OCI-M2 (cell line): ENCODE results near the gene DENND4C.
"Not testable (repeated sequence)": the region's sequence is repeated elsewhere in the genome, so short reads cannot be mapped to it uniquely, and the experiment has no call there.

ENCODE experiments used
- DNase-seq: peaks from one replicate; lab custom pipeline; 2025; ENCODE audit not compliant: unreplicated experiment; lab: John Stamatoyannopoulos, UW

DENND4C gene

DNA sequence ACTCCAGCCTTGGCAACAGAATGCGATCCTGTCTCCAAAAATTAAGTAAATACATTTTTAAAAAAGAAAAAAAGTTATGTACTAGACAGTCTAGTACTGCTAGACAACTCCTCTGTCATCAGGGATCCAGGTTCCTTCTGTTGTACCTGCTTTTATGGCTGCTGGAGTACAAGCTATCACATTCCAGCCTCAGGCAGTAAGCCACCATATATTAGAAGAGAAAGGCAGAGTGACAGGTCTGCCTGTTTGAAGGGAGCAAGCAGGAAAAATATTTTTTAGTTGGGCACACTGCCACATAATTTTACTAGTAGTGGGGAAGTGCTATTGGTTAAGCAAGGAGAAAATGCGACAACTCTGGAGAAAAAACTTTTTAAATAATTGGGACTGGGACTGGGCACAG is 138.6 kb downstream of the DENND4C start:
- no peak for DNase-seq

DNA sequence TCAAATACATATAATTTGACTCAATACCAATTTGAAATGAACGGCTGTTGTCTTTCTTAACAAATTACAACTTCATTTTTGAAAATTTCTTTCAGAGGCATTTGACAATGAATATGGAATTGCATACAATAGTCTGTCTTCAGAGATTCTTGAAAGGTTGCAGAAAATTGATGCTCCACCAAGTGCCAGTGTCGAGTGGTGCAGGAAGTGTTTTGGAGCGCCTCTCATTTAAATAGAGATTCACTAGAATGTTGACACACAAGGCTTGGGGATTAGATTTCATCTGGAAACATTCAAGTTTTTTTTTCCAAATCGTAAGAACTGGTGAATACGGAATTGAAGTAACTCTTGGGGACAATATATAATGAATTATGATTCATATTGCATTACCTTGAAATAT is 141.4 kb downstream of the DENND4C start:
- DNase-seq: no peak

DNA sequence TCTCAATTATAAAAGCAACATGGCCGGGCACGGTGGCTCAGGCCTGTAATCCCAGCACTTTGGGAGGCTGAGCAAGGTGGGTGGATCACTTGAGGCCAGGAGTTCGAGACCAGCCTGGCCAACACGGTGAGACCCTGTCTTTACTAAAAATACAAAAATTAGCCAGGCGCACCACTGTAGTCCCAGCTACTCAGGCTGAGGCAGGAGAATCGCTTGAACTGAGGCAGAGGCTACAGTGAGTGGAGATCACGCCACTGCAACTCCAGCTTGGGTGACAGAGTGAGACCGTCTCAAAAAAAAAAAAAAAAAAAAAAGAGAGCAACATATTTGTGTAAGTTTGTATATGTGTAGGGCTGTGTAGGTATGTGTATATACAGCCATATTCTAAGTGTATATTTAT is 142.1 kb downstream of the DENND4C start:
- DNase-seq: no peak

DNA sequence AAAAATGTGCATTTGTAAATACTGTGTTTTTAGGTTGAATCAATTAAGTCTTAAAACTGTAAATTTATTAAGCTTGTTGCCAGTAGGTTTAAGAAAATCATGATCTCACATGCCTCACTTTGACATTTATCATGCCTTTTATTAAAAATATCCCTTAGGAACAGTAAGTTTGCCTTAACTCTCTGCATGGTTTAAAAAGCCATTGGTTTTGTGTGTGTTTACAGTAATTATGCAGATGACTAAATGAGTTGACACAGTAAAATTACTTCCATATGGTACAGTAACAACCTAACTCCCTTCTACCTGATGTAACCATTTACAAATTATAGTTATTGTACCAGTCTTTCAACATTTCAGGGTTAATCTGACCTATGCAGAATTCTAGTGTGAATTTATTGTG is 143.0 kb downstream of the DENND4C start:
- DNase-seq: no peak

DNA sequence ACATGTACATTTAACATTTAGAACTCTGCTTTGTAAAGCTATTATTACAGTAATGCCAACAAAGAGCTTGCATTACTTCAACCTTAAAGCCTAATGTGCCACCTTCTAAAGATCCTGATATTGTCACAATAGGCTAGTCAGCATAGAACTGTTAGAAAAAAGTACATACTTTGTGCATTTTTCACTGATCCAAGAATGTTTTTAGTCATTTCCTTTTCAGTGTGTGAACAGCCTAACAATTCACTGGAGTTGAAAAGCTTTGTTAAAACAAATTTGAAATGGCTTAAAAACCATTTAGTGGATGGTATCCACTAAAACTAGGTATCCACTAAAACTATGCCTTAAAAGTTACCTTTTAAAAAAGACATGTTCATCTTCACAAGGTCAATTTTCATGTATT is 145.0 kb downstream of the DENND4C start:
- no peak for DNase-seq

DNA sequence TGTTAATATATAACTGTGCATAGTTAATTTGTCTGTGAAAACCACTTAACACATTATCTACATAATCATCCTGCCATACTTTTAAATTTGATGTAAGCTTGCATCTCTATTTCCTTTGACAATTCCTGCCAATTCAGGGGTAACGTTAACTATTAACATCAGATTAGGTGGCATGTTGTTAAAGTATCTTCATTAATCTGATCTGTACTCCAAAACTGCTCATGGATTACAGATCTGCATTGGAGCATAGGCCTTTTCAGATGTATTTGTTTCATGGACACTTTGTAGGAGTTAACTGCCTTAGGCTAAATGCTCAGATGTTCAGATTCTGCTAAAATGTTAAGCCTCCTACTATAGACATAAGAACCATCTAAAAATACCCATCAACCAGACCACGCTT is 146.4 kb downstream of the DENND4C start:
- DNase-seq: no peak

DNA sequence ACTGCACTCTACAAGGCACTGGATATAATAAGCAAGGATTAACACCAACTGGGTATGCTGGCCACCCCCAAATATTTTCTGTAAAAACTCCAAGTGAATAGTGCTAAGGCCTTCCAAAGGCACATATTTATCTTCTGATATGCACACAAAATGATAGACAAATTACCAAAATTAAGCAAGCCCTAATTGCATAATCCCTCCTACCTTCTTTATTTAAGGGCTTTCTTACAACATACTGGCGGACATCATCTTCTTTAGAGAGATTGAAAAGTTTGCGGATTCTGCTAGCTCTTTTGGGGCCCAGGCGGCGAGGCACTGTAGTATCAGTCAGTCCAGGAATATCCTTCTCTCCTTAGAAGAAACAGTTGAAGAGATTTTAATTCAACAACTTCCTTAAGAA is 147.7 kb downstream of the DENND4C start:
- no peak for DNase-seq

DNA sequence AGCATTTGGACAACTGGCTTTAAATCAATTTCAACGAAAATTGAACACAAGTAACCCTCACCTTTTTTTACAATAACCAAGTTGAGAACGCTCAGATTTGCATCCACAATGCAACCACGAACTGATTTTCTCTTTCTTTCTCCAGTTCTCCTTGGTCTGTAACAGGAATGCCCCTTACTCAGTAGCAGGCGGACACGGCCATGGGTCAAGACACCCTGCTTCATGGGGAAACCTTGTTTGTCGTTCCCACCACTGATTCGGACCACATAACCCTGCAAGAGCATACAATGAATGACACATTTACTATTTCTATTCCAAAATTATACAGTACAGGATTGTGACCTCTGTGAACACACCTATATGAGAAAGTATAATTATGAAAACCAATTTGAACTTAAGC is 148.2 kb downstream of the DENND4C start:
- DNase-seq: no peak

DNA sequence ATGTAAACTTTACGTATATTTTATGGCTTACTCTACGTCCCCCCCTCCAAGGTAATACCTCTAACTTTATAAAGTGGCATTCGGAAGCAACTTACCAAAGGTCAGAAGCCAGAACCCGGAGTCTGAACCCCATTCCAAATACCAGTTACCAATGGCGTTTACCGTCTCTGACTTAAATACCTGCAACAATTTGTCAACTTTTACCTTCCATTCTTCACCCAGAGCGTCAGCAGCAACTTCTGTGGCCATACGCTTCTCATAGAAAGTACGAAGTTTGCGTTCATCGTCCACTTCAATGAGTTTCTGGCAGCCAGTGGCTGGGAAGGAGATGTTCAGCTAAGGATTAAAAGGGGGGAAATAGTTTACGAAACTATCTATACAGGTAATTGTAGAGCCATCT is 148.8 kb downstream of the DENND4C start:
- no peak for DNase-seq

DNA sequence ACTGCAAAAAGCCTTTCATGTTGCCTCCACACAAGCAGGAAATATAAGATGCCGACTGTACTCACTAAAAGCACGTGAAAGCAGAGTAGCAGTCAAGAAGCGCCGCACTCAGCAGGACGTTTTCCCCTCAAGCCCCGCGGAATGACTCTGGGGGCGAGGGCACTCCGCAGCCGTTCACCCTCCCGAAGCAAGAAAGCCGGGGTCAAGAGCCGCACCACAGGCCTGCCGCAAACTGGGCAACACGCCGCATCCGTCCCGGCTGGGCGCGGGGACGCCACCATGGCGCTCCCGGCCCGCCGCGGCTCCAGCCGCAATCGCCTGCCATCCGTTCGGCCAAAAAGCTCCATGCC is 149.2 kb downstream of the DENND4C start:
- DNase-seq: no peak

DNA sequence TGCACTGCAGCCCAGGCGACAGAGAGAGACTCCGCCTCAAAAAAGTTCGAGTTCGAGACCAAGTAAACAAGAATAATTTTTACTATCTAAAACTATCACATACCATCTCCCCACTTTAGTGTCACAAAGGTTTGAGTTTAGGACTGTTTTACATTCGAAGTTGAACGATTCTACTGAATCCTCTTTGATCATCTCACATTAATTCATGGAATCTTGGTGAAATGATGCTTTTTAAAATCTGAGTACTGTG is 150.3 kb downstream of the DENND4C start:
- no peak for DNase-seq

DNA sequence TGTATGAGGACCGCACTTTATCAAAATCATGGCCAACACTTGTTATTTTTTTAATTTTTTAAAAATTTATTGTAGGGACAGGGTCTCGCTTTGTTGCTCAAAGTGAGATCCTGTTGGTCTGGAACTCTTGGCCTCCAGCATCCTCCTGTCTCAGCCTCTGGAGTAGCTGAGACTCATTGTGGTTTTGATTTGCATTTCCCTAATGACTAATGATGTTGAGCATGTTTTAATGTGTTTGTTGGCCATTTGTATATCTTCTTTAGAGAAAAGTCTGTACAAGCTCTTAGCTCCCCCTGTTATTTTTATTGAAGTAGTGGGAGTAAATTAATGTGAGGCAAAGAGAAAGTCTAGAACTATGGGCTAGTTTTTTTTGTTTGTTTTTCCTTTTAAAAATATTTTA is 151.2 kb downstream of the DENND4C start:
- no peak for DNase-seq

DNA sequence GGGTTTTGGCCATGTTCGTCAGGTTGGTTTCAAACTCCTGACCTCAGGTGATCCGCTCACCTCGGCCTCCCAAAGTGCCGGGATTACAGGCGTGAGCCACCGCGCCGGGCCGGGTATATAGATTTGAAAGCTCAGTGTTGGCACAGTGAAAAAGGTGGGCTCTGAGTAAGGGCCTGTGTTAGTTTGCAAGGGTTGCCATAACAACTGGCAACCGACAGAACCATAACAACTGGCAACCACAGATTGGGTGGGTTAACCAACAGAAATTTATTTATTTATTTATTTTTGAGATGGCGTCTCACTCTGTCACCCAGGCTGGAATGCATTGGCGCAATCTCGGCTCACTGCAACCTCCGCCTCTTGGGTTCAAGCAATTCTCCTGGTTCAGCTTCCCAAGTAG is 154.7 kb downstream of the DENND4C start:
- not testable (repeated sequence) for DNase-seq

DNA sequence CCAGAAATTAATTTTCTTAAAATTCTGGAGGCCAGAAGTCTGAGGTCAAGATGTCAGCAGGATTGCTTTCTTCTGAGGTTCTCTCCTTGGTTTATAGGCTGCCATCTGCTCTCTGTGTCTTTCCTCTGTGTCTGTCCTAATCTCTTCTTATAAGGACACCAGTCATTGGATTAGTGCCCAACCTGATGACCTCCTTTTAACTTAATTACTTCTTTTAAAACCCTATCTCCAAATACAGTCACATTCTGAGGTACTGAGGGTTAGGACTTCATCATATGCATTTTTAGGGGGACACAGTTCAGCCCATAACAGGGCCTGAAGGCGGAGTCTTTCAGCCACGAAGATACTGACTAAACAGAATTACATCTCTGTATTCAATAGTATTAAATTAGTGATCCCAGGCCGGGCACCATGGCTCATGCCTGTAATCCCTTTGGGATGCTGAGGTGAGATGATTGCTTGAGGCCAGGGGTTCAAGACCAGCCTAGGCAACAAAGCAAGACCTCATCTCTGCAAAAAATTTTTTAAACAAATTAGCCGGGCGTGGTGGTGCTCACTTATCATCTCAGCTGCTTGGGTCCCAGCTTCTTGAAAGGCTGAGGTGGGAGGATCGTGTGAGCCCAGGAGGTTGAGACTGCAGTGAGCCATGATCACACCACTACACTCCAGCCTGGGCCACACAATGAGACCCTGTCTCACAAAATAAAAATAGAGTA is 155.5 kb downstream of the DENND4C start:
- DNase-seq: no peak

DNA sequence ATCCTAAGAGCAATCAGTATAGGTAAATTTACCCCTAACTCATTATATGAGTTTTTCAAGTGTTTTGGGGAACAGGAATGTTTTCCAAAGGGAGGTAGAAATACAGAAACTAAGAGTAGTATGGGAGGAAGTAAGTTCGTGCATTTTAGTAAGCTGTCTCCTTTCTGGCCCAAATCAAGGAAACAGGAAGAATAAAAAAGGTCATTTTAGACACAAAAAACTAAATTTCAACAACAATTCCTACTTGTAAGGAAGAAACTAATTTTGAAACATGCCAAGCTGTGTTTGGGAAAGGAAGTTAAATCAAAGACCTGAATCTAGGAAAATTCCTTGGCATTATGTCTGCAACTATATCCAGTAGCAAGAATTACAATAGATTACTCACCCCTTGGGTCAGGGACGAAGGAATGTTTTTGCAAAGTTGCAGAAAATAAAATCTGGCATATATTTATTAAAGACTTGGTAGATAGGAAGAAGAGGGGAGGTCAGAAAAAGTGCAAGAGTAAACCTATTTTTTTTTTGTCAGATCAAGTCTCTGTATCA is 156.1 kb downstream of the DENND4C start:
- no peak for DNase-seq

DNA sequence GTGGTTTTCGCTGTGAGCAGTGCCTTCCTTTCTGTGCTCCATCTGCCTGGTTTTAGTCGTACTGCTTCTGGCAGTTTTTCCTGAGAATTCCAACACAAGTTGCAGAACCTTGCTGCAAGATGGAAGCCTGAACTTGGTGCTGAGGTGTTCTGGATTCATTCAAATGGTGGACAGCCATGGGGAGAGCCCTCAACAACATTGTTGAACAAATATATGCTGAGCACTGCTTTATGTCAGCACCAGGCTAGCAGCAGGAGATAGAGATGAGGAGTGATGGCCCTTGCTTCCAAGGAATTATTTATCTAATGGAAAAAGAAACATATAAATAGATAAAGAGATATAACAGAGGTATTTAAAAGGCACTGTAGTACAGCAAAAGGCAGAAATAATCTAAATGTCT is 156.8 kb downstream of the DENND4C start:
- DNase-seq: no peak

DNA sequence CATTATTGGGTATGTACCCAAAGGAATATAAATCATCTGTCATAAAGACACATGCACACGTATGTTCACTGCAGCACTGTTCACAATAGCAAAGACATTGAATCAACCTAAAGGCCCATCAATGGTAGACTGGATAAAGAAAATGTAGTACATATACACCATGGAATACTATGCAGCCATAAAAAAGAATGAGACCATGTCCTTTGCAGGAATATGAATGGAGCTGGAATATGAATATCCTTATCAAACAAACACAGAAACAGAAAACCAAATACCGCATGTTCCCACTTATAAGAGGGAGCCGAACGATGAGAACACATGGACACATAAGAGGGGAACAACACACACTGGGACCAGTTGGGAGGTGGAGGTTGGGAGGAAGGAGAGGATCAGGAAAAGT is 159.0 kb downstream of the DENND4C start:
- DNase-seq: not testable (repeated sequence)

DNA sequence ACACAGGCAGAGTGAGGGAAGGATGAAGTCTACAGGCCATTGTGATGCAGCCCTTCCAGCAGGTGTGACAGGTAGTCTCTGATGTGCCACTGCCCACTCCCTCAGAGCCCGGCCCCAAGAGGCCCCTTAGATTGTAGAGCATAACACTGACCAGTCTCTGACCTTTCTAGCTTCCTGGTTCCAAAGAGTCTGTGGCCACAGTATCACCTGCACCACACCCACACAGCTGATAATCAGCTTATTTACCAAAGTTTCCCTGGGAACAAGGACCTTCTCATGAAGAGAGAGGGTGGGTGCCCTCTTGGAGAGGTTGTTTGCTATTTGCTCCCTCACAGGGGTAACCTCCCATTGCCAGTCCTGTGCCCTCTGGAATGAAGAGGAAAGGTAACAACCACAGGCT is 167.4 kb downstream of the DENND4C start:
- no peak for DNase-seq

DNA sequence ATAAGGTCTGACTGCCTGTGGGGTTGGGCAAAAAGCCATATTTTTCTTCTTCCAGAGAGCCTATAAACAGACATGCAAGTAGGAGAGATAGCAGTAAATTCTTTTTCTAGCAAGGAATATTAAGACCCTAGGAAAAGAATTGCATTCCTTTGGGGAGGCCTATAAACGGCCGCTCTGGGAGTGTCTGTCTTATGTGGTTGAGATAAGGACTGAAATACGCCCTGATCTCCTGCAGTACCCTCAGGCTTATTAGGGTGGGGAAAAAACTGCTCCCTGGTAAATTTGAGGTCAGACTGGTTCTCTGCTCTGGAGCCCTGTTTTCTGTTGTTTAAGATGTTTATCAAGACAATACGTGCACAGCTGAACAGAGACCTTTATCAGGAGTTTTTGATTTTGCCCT is 172.7 kb downstream of the DENND4C start:
- DNase-seq: not testable (repeated sequence)

DNA sequence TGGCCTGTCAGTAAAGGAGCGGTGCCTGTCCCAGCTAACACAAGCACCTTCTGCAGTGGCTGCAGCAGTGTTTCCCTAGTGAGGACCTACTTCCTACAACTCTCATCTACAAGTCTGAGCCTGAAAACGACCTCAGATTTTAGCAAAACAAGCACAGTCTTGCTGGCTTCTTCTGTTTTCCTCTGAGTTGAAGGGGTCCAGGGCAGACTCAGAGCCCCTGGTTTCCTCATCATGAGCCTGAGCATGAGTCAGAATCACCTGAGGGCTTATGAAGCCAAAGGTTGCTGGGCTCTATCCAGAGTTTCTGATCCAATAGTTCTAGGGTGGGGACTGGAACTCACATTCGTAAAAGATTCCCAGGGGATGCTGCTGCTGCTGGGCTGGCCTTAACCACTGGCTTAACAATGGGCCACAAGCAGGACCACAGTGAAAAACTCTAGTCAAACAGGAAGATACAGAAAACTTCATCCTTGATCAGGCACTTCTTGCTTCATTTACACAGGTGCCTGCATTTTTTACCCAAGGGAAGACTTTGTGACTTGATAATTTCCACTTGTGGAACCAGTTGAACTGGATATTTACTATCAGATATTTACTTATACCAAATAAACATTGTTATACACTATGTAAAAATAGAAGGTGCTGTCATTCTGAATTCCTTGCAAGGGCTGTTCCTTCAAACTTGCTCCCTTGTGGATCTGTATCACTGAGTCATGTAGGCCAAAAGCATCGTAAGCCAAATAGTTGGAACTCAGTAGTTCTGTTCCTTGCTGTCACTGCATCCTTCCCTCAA is 174.0 kb downstream of the DENND4C start:
- no peak for DNase-seq

DNA sequence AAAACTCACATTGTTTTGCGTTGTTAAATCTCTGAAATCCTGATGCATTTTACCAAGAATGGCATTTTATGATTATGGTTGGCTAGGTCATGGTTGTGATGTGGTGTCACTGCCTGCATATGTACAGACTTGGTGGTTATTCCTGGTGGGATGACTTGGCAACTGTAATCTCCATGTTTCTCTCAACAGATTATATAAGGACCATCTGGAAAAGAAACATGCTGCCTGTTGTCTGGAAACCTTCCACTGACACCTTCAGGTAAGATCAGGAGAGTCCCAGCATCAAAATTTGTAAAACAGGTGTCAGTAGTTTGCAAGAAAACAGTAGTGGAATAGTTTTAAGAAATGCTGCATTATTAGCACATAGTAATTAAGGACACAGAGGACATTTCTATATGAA is 175.3 kb downstream of the DENND4C start:
- DNase-seq: no peak

DNA sequence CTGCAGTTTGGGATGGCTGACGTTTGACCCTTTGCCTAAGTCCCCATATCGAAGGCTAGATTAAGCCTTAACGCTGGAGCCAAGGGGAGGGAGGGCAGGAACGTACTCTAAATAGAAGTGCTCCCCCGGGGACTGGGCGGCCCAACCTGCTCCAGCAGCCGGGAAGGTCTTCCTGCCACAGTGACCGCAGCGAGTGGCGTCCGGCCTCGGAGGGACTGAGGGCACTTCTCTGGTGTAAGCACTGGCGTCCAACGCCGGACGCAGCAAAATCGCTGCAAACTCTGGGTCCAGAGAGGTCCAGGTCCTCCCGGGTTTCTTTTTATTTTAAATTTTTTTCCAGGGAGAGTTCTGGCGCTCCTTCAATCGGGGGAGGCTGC is 177.8 kb downstream of the DENND4C start:
- DNase-seq: no peak
